ENCODE measurements around the gene CBFA2T3. TPM values are rescaled to one million over a fixed set of nuclear protein-coding genes. Genes with fewer than 3 reads are reported as not detected.

CBFA2T3 gene
- total RNA-seq, 1 donor from 2014 or later: 11.0 TPM

GRCh38 chr16:88966986-88967829, 9.8 kb downstream of the CBFA2T3 start:
- ATAC-seq: no peak
- DNase-seq (ENCODE audit: low spot score): no peak

- no peak for DNase-seq (ENCODE audit: low spot score)
These were observed 11.1 kb downstream of the CBFA2T3 start for GRCh38 chr16:88965826-88966480.

DNA sequence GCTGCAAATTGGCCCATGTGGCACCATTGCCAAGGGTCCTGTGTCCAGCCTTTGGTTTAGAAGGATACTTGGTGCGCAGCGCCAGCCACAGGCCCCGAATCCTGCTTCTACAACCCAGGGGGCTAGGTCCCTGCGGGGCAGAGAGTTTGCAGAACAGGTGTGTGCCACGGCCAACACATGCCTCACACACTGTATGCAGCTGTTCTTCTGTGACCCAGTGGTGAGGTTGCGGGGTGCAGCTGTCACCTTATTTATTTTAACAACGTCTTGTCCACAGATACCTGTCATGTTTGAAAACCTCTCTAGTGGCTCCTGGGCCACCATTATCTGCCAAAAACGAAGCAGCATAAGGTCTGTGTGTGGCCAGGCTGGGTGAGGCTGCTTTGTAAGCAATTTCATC, 11.6 kb downstream of the CBFA2T3 start:
- DNase-seq (ENCODE audit: low spot score) (no peak), ATAC-seq (no peak)

More at GRCh38 chr16:88965826-88966480, 11.1 kb downstream of the CBFA2T3 start:
- ATAC-seq: no peak

GRCh38 chr16:88964636-88965035, 12.4 kb downstream of the CBFA2T3 start:
- ATAC-seq: no peak
- no peak for DNase-seq (ENCODE audit: low spot score)

DNA sequence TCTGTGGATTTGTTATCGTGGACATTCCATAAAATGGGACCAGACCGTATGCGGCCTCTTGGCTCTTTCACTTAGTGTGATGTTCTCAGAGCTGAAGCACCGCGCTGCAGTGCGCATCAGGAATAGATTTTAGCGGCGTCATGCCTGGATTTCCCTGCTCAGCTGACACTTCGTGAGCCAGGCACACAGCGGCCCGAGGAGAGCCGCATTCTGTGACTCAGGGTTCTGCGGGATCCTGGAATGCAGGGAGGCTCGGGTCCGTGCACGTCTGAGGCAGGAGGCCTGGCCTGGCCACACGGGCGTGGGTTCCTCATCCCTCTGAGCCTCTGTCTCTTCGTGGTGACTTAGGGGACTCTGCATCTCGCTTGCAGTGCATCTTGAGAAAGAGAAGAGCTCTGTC, 13.4 kb downstream of the CBFA2T3 start:
- no peak for DNase-seq (ENCODE audit: low spot score)
- ATAC-seq: no peak

DNA sequence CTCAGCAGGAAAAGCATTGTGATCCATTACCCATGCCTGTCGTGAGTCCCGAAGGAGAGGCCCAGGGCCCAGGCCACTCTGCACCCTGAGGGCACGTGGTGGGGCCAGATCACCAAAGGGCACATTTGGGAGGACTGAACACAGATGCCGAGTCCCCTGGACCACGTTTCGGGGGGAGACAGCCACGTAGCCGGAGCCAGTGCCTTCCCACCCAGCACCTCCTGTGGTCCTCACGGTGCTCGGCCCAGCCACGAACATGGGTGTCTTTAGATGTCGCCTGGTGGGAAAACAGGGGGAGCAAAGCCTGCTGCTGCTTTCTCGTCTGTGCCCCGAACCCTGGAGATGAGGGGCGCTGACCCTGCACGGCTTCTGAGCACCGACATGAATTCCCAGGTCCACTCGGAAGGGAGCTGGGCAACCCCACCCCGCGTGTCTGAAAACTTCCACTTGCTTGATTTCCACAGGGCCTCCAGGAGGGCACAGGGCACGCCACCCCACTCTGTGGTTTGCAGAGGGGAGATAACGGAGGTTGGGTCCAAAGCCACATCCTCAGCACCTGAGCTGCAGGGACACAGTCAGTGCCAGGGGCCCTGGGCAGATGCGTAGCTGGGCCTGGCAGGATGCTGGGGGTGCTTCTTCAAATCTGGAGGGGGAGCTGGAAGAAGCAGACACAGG, 14.4 kb downstream of the CBFA2T3 start:
- no peak for DNase-seq (ENCODE audit: low spot score)

DNA sequence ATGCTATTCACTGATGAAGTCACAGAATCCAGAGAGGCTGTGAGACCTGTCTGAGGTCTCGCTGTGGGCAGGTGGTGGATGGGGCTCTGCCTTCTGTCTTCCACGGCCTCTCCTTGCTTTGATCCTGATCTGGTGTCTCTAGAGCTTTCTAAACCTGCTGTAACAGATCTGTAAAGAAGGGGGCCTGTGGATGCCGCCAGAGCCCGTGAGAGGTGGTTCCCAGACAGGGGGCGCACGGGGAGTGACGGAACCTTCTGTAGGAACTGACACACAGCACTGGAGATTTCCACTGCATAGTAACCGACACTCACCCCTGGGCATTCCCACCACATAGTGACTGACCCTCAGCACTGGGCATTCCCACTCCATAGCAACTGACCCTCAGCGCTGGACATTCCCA, 16.0 kb downstream of the CBFA2T3 start:
- ATAC-seq: no peak
- DNase-seq (ENCODE audit: low spot score): no peak

More for the DNA sequence above, 14.4 kb downstream of the CBFA2T3 start:
- no peak for ATAC-seq

GRCh38 chr16:88960516-88960915, 16.5 kb downstream of the CBFA2T3 start:
- ATAC-seq: no peak
- no peak for DNase-seq (ENCODE audit: low spot score)

DNA sequence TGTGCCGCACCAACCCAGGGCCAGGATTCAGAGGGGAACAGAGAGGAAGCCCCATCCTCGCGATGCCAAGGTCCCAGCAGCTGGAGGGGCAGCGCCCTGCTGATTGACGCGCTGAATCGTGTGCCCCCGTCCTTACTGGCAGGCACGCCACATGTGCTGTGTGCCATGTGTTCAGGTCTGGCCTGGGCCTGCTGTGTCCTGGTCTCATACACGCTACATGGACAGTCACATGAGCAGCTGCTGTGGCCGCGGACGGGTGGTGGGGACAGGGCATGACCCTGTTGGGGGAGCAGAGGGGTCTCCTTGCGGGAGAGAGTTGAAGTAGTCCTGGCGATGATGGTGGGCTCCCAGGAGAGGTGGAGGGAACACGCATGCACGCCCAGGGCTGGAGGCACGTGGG, 18.0 kb downstream of the CBFA2T3 start:
- no peak for ATAC-seq
- no peak for DNase-seq (ENCODE audit: low spot score)

GRCh38 chr16:88957887-88958577, 19.0 kb downstream of the CBFA2T3 start:
- DNase-seq (ENCODE audit: low spot score) (no peak), ATAC-seq (peak; percentile 31)

DNA sequence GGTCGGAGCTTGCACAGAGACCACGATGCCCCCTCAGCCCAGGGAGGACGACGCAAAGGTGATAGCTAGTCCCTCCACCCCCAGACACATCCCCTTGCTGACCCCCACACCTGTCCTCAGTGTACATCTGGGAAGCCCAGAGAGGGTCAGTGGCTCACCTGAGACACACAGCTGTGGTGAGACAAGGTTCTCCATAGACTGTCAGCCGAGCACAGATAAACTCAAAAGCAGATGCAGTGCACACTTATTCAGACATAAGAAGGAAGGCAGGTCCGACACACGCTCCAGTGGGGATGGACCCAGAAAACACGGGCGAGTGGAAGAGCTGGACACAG, 19.6 kb downstream of the CBFA2T3 start:
- ATAC-seq: no peak
- no peak for DNase-seq (ENCODE audit: low spot score)

DNA sequence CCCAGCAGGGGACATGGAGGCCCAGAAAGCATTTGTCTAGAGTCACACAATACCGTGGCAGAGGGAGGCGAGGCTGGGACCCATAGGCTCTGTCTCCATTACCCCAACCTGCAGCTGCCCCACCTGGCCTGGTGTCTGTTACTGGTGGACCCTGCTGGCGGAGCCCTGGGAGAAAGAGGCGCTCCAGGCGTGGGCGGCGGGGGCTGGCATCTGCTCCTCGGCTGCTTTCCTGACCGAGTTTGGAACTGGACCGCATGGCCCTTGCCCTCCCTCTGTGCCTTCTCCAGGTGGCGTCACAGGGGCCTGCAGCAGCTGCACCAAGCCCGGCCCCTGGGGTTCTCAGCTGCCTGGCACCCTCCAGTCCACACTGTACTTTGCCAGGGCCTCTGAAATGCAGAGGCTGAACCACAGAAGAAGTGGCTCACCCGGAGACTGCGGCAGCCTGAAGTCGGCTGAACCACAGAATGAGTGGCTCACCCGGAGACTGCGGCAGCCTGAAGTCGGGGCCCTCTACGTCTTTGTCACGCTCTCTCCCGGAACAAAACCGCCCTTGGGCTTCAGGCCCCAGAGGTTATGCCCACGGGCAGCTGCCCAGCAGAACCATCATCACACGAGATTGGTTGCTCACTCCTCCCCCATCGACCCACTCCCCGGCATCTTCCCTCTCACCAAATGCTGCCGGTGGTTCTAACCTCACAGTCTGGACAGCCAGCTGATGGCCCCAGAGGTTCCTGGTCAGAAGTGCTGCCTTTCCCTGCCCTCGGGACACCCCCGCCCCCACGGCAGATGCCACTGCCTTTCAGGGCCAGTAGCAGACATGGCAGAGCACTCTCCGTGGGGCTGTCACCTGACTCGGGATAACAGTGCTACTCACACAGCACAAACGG, 20.2 kb downstream of the CBFA2T3 start:
- ATAC-seq (no peak), DNase-seq (ENCODE audit: low spot score) (no peak)

DNA sequence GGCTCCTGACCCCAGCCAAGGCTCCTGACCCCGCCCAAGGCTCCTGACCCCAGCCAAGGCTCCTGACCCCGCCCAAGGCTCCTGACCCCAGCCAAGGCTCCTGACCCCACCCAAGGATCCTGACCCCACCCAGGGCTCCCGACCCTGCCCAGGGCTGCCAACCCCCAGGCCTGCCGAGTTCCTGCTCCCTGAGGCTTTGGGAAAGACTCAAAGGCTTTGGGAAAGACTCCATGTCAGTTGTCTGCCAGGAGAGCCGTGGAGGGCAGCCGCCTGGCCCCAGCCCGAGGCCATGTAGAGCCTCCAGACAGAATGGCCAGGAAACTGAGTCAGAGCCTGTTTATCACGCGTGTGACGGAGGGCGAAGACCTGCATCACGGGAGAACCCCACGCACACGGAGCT, 21.1 kb downstream of the CBFA2T3 start:
- DNase-seq (ENCODE audit: low spot score) (no peak), ATAC-seq (no peak)

DNA sequence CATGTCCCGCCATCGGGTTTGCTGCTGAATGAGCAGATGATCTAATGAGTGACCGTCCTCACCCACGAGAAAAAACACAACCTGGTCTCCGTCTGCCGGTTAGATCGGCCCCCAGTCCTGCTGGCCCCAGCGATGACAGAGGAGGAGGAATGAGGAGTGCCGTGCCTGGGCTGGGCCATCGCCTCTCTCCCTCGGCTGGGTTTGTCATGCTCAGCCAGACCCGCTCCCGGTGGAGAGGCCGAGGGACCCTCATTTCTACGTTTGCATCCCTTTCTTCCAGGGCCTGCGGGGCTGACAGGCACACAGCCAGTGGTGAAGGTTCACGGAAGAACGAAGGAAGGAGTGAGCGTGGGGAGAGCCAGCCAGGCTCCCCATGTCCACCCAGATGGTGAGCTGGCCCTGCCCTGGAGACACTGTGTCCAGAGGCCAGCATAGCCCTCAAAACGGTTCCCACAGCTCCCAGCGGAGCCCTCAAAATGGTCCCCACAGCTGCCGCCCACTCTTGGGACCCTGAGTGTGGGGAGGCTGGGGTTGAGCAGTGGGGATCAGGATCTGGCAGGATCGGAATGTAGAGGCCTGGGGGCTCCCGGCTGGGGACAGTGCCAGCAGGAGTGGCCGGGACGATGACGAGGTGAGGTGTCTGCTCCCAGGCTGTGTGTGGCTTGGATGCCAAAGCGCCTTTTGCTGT, 23.9 kb downstream of the CBFA2T3 start:
- DNase-seq (ENCODE audit: low spot score): no peak
- ATAC-seq: no peak

- DNase-seq (ENCODE audit: low spot score): no peak
- ATAC-seq: no peak
These were observed 25.0 kb downstream of the CBFA2T3 start for GRCh38 chr16:88951989-88952388.

DNA sequence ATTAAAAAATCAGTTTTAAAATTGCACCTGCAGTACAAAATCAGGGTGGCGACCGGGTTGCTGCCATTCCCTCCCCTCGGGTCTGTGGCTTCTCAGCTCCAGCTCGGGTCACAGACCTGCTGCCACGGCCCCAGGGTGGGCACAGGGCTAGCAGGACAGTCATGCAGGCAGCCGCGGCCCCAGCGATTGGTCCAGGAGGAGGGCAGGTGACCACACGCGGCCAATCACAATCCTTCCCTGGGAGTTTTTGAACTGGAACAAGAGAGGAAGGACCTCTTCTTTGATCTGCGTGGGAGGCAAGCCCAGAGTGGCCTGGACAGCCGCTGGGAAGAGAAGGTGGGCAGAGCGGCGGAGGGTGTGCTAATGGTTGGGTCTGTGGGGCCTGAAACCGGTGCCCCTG, 25.5 kb downstream of the CBFA2T3 start:
- no peak for DNase-seq (ENCODE audit: low spot score)
- no peak for ATAC-seq

DNA sequence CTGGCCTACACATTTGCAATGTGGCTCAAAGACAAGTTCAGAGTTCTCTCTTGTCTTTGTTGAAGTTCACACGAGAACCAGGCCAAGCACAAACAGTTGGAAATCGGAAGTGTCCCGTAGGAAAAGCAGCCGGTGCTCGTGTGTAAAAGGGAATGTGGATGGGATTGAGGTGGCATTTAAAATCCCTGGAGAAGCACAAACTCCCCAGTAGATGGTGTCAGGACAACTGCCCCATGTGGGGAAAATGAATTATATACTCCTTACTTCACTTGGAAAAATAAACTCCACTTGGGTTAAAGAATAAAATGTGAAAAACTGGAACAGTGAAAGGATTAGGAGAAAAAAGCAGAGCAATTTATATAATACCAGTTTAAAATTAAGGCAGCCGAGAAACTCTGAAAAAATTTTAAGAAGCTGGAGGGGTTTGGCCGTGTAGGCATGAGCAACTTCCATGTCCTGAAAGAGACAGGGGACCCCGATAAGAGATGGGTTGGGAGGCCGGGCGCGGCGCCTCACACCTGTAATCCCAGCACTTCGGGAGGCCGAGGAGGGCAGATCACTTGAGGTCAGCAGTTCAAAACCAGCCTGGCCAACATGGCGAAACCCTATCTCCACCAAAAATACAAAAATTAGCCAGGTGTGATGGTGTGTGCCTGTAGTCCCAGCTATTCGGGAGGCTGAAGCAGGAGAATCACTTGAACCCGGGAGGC, 28.1 kb downstream of the CBFA2T3 start:
- DNase-seq (ENCODE audit: low spot score): no peak
- no peak for ATAC-seq

DNA sequence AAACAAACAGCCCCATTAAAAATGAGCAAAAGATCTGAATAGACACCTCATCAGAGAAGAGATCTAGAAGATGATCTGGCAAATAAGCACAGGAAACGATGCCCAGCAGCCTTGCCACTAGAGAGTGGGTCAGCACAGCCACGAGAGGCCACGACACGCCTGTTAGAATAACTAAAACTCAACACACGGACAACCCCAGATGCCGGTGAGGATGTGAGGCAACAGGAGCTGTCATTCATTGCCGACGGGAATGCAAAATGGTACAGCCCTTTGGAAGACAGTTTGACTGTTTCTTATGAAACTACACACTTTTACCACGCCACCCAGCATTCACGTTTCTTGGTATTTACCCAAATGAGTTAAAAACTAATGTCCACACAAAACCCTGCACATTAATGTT, 31.5 kb downstream of the CBFA2T3 start:
- no peak for DNase-seq (ENCODE audit: low spot score)
- no peak for ATAC-seq

DNA sequence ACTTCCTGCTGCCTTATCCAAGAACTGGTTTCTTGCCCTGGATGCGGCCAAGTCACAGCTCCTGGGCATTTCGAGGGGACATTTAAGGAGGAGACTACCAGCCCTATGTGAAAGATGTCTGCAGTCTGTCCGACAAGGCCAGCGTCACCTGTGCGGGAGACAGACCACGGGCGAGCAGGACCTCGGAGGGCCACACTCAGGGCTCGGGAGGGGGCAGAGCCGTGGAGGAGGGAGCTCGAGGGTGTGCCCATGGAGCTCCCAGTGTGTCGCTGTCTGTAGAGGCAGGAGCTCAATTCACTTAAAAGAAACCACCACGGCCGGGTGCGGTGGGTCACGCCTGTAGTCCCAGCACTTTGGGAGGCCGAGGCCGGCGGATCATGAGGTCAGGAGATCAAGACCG, 33.3 kb downstream of the CBFA2T3 start:
- DNase-seq (ENCODE audit: low spot score): no peak
- ATAC-seq: no peak
